ENCODE data around the gene CUL2.
"Not testable (repeated sequence)": the region's sequence is repeated elsewhere in the genome, so short reads cannot be mapped to it uniquely, and the experiment has no call there.

CUL2 gene

DNA sequence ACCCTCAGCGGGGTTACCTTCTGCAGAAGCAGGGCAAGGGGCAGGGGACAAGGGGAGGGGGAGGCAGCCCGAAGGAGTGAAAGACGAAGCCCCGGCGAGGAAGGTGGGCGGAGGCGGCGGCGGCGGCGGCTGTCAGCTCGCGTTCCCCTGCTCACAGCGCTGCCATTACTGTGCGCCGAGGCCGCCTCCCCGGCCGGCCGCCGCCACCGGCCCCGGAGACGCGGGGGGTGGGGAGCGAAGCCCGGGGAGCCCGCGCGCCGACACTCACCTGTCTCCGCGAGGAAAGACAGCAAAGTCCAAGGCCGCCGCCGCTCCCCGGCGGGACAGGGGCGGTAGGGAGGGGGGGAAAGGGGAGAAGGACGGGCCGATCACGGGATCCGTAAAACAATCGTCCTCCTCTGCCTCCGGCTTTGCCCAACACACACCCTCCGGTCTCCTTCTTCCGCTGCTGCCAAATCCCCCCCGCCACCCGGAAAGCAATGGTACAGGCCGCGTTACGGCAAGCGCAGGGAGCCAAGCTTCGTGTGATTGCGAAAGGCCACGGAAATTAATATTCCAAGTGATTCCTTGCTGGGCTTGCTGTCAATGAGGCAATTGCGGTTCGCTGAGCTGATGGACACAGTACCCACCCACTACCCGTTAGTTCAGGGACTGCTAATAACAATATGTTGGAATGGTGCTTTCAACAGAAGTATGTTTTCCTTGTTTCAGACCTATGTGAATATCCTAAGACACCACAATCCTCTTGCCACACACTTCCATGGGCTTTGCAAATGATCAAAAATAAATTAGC lies at the start of gene CUL2:
CUL2 (minus strand) TSS at position 180 of the 793 bp plus-strand sequence. CDS start 19,024 bp downstream, outside the sequence.
- peak; percentile 96 for ATAC-seq
- peak; percentile 92 for DNase-seq

GRCh38 chr10:35136263-35136815 lies 46.2 kb upstream of the CUL2 start:
- no peak for DNase-seq
- ATAC-seq: no peak

DNA sequence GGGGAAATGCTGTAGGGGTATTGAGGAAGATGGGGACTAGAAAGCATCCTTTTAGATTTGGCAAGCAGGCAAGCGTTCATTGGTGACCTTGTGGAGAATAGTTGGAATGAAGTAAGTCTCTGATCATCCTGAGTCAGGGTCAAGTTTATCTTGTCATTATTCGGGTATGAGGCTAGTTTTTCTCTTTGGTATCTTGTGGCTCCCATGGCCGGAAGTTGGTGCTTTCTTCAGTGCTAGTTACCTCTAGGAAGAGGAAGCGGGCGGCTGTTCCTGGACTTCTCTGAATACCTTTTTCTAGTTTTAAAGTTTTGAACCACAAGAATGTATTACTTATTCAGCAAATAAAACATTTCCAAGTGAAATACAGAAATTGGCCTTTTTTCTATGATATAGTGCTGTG lies 45.7 kb upstream of the CUL2 start:
- no peak for ATAC-seq
- no peak for DNase-seq

DNA sequence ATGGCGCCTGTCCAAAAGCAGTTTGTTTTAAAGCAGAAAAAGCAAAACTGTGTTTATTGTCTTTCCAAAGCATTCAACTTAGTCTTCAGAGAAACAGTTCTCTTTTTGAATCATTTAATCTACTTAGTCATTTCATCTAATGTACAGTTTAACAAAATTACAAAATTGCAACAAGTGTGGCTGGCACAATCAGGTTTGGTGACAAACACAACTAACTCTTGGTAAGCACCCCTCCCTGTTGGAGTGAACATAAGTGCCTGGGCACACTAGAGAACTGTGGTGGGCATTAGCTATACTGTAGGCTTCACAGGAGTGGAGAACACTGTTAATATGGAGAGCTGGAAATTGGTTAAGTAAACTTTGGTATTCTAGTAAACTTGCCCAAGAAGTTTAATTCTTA lies 43.4 kb upstream of the CUL2 start:
- DNase-seq: no peak
- ATAC-seq: peak; percentile 45

DNA sequence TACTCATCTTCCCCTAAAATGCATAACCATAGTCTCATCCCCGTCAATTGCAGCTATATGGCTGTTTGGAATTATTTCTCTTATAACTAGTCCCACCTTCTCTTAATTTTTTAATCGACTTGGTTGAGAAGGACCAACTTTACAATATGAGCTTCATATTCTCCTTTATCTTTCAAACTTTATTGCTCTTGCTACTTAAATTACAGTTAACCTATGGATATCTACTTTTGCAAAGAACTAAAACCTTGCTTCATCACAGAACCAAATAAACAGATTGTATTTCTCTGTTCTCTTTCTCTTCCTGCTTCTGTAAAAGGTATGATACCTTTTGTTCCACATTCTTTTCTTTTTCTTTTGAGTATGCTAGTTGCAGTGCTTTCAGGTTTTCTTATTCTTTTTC lies 42.6 kb upstream of the CUL2 start:
- no peak for ATAC-seq
- DNase-seq: no peak

DNA sequence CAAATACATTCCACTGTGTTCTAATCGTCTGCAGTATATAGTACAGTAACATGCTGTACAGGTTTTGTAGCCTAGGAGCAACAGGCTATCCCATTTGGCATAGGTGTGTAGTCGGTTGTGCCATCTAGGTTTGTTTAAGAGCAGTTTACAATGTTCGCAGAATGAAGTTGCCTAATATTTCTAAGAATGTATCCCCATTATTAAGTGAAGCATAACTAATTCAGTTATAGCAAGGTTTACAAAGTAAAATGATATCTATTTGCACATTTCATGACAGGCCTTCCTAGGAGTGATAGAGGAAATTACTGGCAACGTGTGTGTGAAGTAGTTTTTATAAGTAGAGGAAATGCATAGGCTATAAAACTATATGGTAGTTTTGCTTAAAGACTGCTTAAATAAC lies 40.5 kb upstream of the CUL2 start:
- ATAC-seq: no peak
- DNase-seq: no peak

DNA sequence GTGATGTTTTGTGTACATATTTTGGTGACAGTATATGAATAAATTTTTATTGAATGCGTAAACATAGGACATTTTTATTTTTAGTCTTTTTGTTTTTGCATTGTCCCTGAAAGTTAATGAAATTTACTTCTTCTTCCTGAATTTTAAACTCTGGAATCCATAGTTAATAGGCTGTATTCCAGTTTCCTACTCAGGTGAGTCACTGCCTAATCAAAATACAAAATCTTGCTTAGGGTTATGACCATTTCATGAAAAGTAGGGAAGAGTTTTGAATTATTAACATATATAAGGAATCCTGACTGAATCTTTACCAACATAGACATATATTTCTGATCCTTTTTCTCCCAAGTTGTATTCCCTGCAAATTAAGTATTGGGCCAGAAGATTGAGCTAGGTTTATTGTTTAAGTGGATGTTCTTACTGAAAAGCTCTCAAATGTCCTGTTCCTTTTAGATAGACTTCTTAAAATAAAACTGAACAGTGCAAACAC lies 39.1 kb upstream of the CUL2 start:
- no peak for DNase-seq
- ATAC-seq: no peak

- DNase-seq (peak; percentile 80), ATAC-seq (peak; percentile 25)
Measured at GRCh38 chr10:35127289-35127891, 37.2 kb upstream of the CUL2 start.

- DNase-seq (peak; percentile 100), ATAC-seq (peak; percentile 88)
Measured at GRCh38 chr10:35126530-35127288, 36.6 kb upstream of the CUL2 start, which contains the start of gene CREM. TSS of gene CREM (plus strand) at chr10:35126846. CDS start at chr10:35137836, 10,990 bp downstream.

- DNase-seq (no peak), ATAC-seq (peak; percentile 1)
Measured at GRCh38 chr10:35126062-35126529, 36.0 kb upstream of the CUL2 start.

DNA sequence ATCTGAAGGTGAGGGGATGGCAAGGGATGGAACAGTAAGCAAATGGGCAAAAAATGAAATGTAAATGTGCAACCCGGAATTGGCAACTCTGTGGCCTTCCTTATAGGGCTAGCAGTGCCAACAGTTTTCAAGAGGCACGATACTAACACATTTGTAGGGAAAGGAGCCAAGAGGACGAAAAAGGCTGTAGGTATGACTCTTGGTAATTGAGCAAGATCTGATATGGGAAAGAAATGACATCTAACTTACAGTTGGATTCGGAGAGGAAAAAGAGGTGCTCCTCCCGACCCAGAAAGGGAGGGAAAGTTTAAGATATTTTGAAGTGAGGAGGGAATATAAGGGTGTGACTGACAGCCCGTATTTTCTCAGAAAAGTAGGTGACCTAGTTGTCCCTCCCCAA lies 34.4 kb upstream of the CUL2 start:
- DNase-seq: no peak
- ATAC-seq: no peak

DNA sequence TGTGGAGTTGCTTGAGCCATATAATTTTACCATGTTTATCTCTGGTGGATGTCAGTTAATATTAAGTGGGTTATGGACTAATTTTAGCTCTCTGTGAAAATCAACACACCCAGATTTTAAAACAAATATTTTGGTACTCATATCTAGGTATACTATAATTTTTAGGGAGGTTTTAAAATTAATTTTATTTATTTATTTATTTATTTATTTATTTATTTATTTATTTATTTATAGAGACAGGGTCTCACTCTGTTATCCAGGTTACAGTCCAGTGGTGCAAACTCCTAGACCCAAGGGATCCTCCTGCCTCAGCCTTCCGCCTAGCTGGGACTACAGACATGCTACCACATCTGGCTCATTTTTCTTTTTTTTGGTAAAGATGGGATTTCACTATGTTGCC lies 29.2 kb upstream of the CUL2 start:
- ATAC-seq (no peak), DNase-seq (no peak)

DNA sequence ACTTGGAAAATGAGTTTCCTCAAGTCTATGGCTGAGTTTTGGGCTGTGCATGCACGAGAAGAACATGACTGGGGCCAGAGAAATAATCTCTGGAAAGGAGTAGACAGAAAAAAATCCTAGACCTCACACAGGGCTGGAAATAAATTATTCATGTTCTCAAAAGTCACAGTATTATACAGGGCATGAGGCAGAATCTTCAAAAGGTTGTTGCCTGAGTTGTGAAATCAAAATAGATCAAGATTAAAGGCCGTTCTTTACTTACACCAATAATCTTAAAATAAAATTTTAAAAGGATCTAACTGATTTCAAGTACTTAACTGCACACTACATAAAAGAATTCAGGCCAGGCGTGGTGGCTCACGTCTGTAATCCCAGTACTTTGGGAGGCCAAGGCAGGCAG lies 22.4 kb upstream of the CUL2 start:
- ATAC-seq: no peak
- no peak for DNase-seq

DNA sequence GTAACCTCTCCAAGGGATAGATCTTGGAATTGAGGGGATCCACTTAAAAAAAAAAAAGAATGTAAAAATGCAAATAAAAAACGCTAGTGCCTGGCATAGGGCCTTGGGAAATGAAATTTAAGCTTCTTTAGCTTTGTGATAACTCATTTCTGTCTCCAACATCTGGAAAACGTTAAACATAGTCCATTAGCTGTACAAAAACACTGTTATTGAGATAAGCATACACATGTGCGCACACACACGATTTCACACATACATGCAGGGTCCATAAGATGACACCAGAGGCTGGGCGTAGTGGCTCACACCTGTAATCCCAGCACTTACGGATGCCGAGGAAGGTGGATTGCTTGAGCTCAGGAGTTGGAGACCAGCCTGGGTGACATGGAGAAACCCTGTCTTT lies 13.7 kb upstream of the CUL2 start:
- ATAC-seq: no peak
- no peak for DNase-seq

- no peak for DNase-seq
- ATAC-seq: no peak
Measured at GRCh38 chr10:35097510-35097909, 7.4 kb upstream of the CUL2 start.

DNA sequence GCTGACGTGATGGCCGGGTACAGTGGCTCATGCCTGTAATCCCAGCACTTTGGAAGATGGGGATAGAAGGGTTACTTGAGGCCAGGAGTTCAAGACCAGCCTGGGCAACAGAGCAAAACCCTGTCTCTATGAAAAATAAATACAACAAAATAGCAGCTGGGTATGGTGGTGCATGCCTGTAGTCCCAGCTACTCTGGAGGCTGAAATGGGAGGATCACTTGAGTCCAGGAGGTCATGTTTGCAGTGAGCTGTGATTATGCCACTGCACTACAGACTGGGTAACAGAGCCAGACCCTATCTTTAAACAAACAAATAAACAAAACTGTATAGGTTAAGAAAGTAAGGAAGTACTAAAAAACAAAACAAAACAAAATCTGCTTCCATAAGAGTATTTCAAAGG lies 6.2 kb upstream of the CUL2 start:
- ATAC-seq (no peak), DNase-seq (no peak)

- DNase-seq: peak; percentile 8
- ATAC-seq: no peak
Measured at GRCh38 chr10:35092851-35093250, 2.7 kb upstream of the CUL2 start.

GRCh38 chr10:35091994-35092790 lies 2.1 kb upstream of the CUL2 start:
- DNase-seq: no peak

DNA sequence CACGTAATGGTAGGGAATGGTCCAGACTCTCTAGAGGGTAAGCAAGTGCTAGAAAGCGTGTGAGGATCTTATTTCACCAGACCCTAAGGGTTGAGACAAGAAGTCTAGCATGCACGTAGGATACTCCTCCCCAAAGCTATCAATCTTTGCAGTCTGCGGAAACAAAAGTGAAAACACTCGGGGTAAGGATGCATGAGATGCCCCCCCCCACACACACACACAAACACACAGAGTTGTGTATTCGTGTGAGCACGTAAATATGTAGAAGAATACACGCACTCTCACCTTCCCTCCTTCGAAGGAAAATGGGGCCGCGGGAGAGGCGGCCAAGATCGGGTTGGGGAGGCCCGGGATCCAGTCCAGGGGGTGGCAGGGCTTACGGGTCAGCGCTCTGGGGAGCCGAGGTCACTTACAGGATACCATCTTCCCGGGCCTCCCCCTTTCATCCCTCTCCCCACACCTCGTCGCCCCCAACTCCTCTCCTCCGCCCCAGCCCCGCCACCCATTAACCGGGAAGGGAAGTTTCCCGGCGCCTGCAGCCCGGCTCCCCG lies 455 bp downstream of the CUL2 start:
- DNase-seq (no peak), ATAC-seq (no peak)

More at GRCh38 chr10:35091994-35092790, 2.1 kb upstream of the CUL2 start:
- ATAC-seq: no peak

GRCh38 chr10:35083242-35083641 lies 6.9 kb downstream of the CUL2 start:
- DNase-seq (no peak), ATAC-seq (no peak)

- not testable (repeated sequence) for DNase-seq, ATAC-seq
Measured at GRCh38 chr10:35080261-35080660, 9.9 kb downstream of the CUL2 start.
